Coronary artery (tissue), 2 donors: ENCODE data around the gene BSN.

Source experiments
- DNase-seq: peaks from one replicate; pipeline ENCODE4 v3.0.0-alpha.2; 2017; ENCODE audit warnings: low spot score
- H3K27ac ChIP-seq, 2 donors: fragments of 200-600 bp; sonication (generic); one replicate each; pipeline ENCODE4 v1.5.1; 2016 to 2019
- H3K4me3 ChIP-seq: fragments of 200-600 bp; sonication (generic); 2 replicates; pipeline ENCODE4 v1.5.1; 2016; ENCODE audit warnings: mild to moderate bottlenecking, moderate library complexity
- CTCF ChIP-seq: fragments of 200-600 bp; sonication (generic); IDR thresholded peaks from one replicate; pipeline ENCODE4 v1.5.1; 2019; ENCODE audit warnings: antibody characterized with exemption

BSN gene

GRCh38 chr3:49610666-49611280 lies 56.5 kb downstream of the BSN start:
- H3K27ac ChIP-seq: no peak overlapping the region
- DNase-seq: no peak

DNA sequence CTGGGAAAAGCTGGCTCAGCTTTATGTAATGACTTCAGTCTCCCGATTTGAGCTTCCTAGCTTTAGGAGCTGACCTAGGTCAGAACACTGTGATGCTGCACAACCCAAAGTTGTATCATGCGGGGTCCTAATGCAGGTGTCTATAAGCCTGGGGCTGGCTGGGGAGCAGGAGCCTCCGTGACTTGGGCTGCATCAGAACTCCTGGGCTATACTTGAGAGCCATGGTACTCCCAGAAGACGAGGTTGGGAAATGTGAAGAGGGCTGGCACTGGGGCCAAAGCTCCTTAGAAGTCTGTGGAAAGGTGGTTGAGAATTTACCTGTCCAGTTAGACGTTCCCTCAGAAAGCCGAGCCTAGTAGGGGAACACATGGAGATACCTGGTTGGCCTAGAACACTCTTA lies 57.0 kb downstream of the BSN start:
- Histone ChIP-seq H3K27ac (no peak overlapping the region), H3K4me3 (no peak overlapping the region)
- DNase-seq: no peak

More at GRCh38 chr3:49610666-49611280, 56.5 kb downstream of the BSN start:
- H3K4me3 ChIP-seq: no peak overlapping the region
- TF ChIP-seq CTCF: no peak

DNA sequence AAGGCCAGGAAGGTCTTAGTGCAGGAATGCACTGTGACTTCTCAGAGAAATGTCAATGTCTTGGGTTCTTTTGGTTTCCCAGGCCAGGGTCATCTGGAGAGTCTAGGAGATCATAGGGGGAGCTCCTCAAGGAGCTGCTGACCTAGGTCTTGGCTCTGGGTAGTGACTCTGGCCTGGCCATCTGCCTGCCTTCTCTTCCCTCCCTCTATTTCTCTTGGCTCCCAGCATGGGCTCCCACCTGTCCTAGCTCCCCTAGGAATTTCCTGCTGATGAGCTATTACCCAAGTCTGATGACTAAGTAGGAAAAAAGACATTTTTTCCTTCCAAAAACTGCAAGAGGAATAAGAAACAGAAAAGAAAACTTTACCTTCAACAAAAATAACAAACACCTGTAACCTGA lies 57.4 kb downstream of the BSN start:
- no peak for TF ChIP-seq CTCF
- no peak for DNase-seq
- no peak overlapping the region for H3K27ac ChIP-seq

More for the DNA sequence above, 57.0 kb downstream of the BSN start:
- TF ChIP-seq CTCF: no peak

GRCh38 chr3:49614936-49615335 lies 60.7 kb downstream of the BSN start:
- no peak overlapping the region for H3K27ac ChIP-seq

More for the DNA sequence above, 57.4 kb downstream of the BSN start:
- H3K4me3 ChIP-seq: no peak overlapping the region

GRCh38 chr3:49616061-49616460 lies 61.8 kb downstream of the BSN start:
- no peak for DNase-seq
- no peak overlapping the region for H3K4me3 ChIP-seq
- no peak overlapping the region for H3K27ac ChIP-seq
- TF ChIP-seq CTCF: no peak

More at GRCh38 chr3:49614936-49615335, 60.7 kb downstream of the BSN start:
- no peak for DNase-seq
- TF ChIP-seq CTCF: no peak
- no peak overlapping the region for H3K4me3 ChIP-seq

DNA sequence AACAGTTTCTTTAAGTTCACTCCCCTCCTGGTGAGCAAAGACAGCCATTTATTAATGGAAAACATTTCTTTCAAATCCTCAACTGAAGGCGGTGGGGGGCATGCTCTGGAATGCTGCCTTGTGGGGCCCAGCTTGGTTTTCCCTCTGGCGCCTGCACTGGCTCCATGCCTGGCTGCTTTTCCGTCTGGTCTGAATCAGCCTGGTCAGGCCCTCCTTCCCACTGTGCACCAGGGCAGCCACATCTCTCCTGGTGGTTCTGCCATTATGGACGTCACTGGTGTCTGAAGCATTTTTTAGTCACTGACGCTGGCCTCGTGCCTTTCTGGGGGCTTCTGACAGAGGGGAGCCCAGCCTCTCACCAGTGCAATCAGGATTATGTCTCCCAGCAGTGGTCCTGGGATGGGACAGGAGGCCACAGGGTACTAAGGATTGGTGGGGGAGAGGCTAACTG lies 62.2 kb downstream of the BSN start:
- DNase-seq: no peak

More for the DNA sequence above, 62.2 kb downstream of the BSN start:
- no peak overlapping the region for H3K4me3 ChIP-seq
- no peak overlapping the region for H3K27ac ChIP-seq
- no peak for TF ChIP-seq CTCF
